H1 (cell line): ENCODE results near the gene PREX1. TPM values are rescaled to one million over a fixed set of nuclear protein-coding genes. Genes with fewer than 3 reads are reported as not detected.

Source experiments
- CTCF ChIA-PET: fragments of 300-600 bp; sonication (Branson Sonifier 250); formaldehyde crosslinking; loops from one replicate; lab custom pipeline; 2021; ENCODE audit not compliant: partially characterized antibody; lab: Charles Lee
- POLR2A ChIA-PET: fragments of 300-600 bp; sonication (Branson Sonifier 250); formaldehyde crosslinking; loops from one replicate; lab custom pipeline; 2021; ENCODE audit warnings: inconsistent platforms; ENCODE audit not compliant: partially characterized antibody; lab: Charles Lee
- DNase-seq, 2 experiments: peaks; one replicate each; pipeline versions ENCODE4 v3.0.0 to v3.0.0-alpha.2; 2010 to 2022; ENCODE audit warnings: low spot score in 2 of 2, low read depth in 1 of 2, mixed read lengths in 1 of 2
- FAIRE-seq: peaks from 2 replicates; lab custom pipeline; 2011; peaks lifted over from hg19 to GRCh38; lab: Jason Lieb, UNC
- H2AFZ ChIP-seq: 2 replicates; pipeline ENCODE4 v1.8.1; 2012; ENCODE audit warnings: low read length, inconsistent platforms
- H2AK5ac ChIP-seq: 2 replicates; pipeline ENCODE4 v1.6.1; 2013; ENCODE audit warnings: low read depth, low read length
- H2BK120ac ChIP-seq: replicated peaks from 2 replicates; pipeline ENCODE3; 2013; ENCODE audit warnings: low read depth, low read length, inconsistent platforms
- H2BK12ac ChIP-seq: 2 replicates; pipeline ENCODE4 v1.6.1; 2013; ENCODE audit warnings: low read depth, low read length
- H2BK15ac ChIP-seq: 2 replicates; pipeline ENCODE4 v1.6.1; 2013; ENCODE audit warnings: low read length
- H2BK20ac ChIP-seq: 2 replicates; pipeline ENCODE4 v1.6.1; 2013; ENCODE audit warnings: low read length
- H2BK5ac ChIP-seq: 2 replicates; pipeline ENCODE4 v1.6.1; 2013; ENCODE audit warnings: low read depth, low read length
- H3K14ac ChIP-seq: 2 replicates; pipeline ENCODE4 v1.6.1; 2013; ENCODE audit warnings: inconsistent platforms; ENCODE audit not compliant: insufficient read length
- H3K18ac ChIP-seq: 2 replicates; pipeline ENCODE4 v1.6.1; 2013; ENCODE audit warnings: low read length; ENCODE audit errors: extremely low read depth
- H3K23ac ChIP-seq: 2 replicates; pipeline ENCODE4 v1.6.1; 2013; ENCODE audit warnings: inconsistent platforms; ENCODE audit not compliant: insufficient read length
- H3K23me2 ChIP-seq: 2 replicates; pipeline ENCODE4 v1.6.1; 2013; ENCODE audit warnings: low read depth, low read length
- H3K27ac ChIP-seq: 2 replicates; pipeline ENCODE4 v1.6.1; 2011; ENCODE audit warnings: low read depth, low read length, inconsistent platforms
- H3K27me3 ChIP-seq, 4 experiments: replicated peaks in 1 of 4; 1 replicate in 1 of 4; 2 replicates in 3 of 4; pipeline versions ENCODE4 v1.6.1 to v1.8.1; 2011 to 2013; ENCODE audit warnings: low read length in 3 of 4, mild to moderate bottlenecking in 3 of 4, inconsistent platforms in 2 of 4, mixed read lengths in 2 of 4, moderate library complexity in 1 of 4; ENCODE audit not compliant: control insufficient read depth in 3 of 4, insufficient read depth in 3 of 4; ENCODE audit errors: extremely low read depth in 1 of 4
- H3K36me3 ChIP-seq, 4 experiments: 2 replicates each; pipeline versions ENCODE4 v1.6.1 to v1.8.1; 2011 to 2013; ENCODE audit warnings: mild to moderate bottlenecking in 4 of 4, low read length in 3 of 4, moderate library complexity in 2 of 4, control low read depth in 1 of 4, inconsistent platforms in 1 of 4; ENCODE audit not compliant: insufficient read depth in 4 of 4, control insufficient read depth in 2 of 4
- H3K4ac ChIP-seq: replicated peaks from 2 replicates; pipeline ENCODE3; 2013; ENCODE audit warnings: low read length, low read depth, mixed read lengths, inconsistent platforms; ENCODE audit not compliant: insufficient read length
- H3K4me1 ChIP-seq, 4 experiments: replicated peaks in 1 of 4; 1 replicate in 1 of 4; 2 replicates in 3 of 4; pipeline versions ENCODE4 v1.6.1 to v1.8.1; 2011 to 2013; ENCODE audit warnings: low read length in 3 of 4, inconsistent platforms in 2 of 4, mixed read lengths in 1 of 4; ENCODE audit not compliant: insufficient read depth in 4 of 4, control insufficient read depth in 3 of 4
- H3K4me2 ChIP-seq, 2 experiments: 2 replicates each; pipeline versions ENCODE4 v1.6.1 to v1.8.1; 2011 to 2013; ENCODE audit warnings: low read depth in 2 of 2, low read length in 2 of 2, control low read depth in 1 of 2, inconsistent platforms in 1 of 2, mild to moderate bottlenecking in 1 of 2; ENCODE audit not compliant: insufficient read depth in 1 of 2
- H3K4me3 ChIP-seq, 4 experiments: fragments of 200-600, 300-600 bp in 1 of 4; sonication (generic), shearing (Covaris generic), sonication (Bioruptor Twin) in 1 of 4; 2 replicates each; pipeline versions ENCODE4 v1.5.1 to v1.8.1; 2011 to 2016; ENCODE audit warnings: low read length in 4 of 4, low read depth in 3 of 4, control low read depth in 2 of 4, inconsistent platforms in 2 of 4, mild to moderate bottlenecking in 2 of 4, mixed read lengths in 1 of 4, moderate library complexity in 1 of 4; ENCODE audit not compliant: insufficient read depth in 2 of 4; ENCODE audit errors: extremely low read depth in 1 of 4
- H3K56ac ChIP-seq: replicated peaks from 2 replicates; pipeline ENCODE3; 2013; ENCODE audit warnings: low read depth, mild to moderate bottlenecking, mixed read lengths, low read length, inconsistent platforms; ENCODE audit not compliant: insufficient read length
- H3K79me1 ChIP-seq: 2 replicates; pipeline ENCODE4 v1.6.1; 2013; ENCODE audit warnings: low read depth, low read length, control low read depth
- H3K79me2 ChIP-seq, 2 experiments: 2 replicates each; pipeline versions ENCODE4 v1.6.1 to v1.8.1; 2012 to 2013; ENCODE audit warnings: low read length in 2 of 2, mild to moderate bottlenecking in 2 of 2, inconsistent platforms in 1 of 2; ENCODE audit not compliant: insufficient read depth in 2 of 2, control insufficient read depth in 1 of 2
- H3K9ac ChIP-seq, 4 experiments: replicated peaks in 1 of 4; 1 replicate in 1 of 4; 2 replicates in 3 of 4; pipeline versions ENCODE4 v1.6.1 to v1.8.1; 2011 to 2013; ENCODE audit warnings: low read depth in 3 of 4, low read length in 3 of 4, control low read depth in 2 of 4, mild to moderate bottlenecking in 2 of 4, moderate library complexity in 2 of 4, inconsistent platforms in 1 of 4; ENCODE audit errors: extremely low read depth in 1 of 4
- H3K9me3 ChIP-seq, 2 experiments: 2 replicates each; pipeline versions ENCODE4 v1.6.1 to v1.8.1; 2012 to 2013; ENCODE audit warnings: mild to moderate bottlenecking in 2 of 2, moderate library complexity in 2 of 2, control low read depth in 1 of 2, inconsistent platforms in 1 of 2, low read depth in 1 of 2, low read length in 1 of 2, mixed read lengths in 1 of 2; ENCODE audit not compliant: insufficient read depth in 2 of 2
- H4K20me1 ChIP-seq, 2 experiments: replicated peaks in 1 of 2; 2 replicates each; pipeline versions ENCODE3 to v1.8.1; 2011 to 2013; ENCODE audit warnings: inconsistent platforms in 2 of 2, low read length in 2 of 2, mild to moderate bottlenecking in 1 of 2; ENCODE audit not compliant: insufficient read depth in 2 of 2, control insufficient read depth in 1 of 2
- H4K5ac ChIP-seq: 2 replicates; pipeline ENCODE4 v1.6.1; 2013; ENCODE audit warnings: low read length, low read depth, mixed read lengths, inconsistent platforms; ENCODE audit not compliant: insufficient read length
- H4K8ac ChIP-seq: 2 replicates; pipeline ENCODE4 v1.8.0; 2013; ENCODE audit warnings: mild to moderate bottlenecking, moderate library complexity, low read length, inconsistent platforms; ENCODE audit not compliant: insufficient read depth; ENCODE audit errors: extremely low read depth
- H4K91ac ChIP-seq: replicated peaks from 2 replicates; pipeline ENCODE3; 2013; ENCODE audit warnings: low read length, mixed read lengths, inconsistent platforms; ENCODE audit not compliant: insufficient read length
- ASH2L ChIP-seq: fragments of 200-600, 300-600 bp; sonication (generic); IDR thresholded peaks from one replicate; pipeline ENCODE4 v1.7.1; 2017; ENCODE audit warnings: low read length
- ATF2 ChIP-seq: IDR thresholded peaks from 2 replicates; pipeline ENCODE4 v1.6.1; 2012; ENCODE audit warnings: low read length, inconsistent platforms
- BRCA1 ChIP-seq: IDR thresholded peaks from 2 replicates; pipeline ENCODE4 v1.6.1; 2012; ENCODE audit warnings: low read depth, low read length, improper control_type of control experiment
- CEBPB ChIP-seq: IDR thresholded peaks from 2 replicates; pipeline ENCODE4 v1.6.1; 2012; ENCODE audit warnings: low read depth, low read length
- CHD1 ChIP-seq: IDR thresholded peaks from 2 replicates; pipeline ENCODE4 v1.6.1; 2012; ENCODE audit warnings: low read depth, low read length, improper control_type of control experiment
- EZH2 ChIP-seq: fragments of 200-600 bp; sonication (generic); IDR thresholded peaks from 2 replicates; pipeline ENCODE4 v1.7.1; 2012; ENCODE audit warnings: low read depth, mild to moderate bottlenecking, moderate library complexity, low read length, inconsistent platforms; ENCODE audit not compliant: severe bottlenecking
- GABPA ChIP-seq: IDR thresholded peaks from 2 replicates; pipeline ENCODE4 v1.6.1; 2011; ENCODE audit warnings: mild to moderate bottlenecking, low read length, moderate library complexity, borderline replicate concordance; ENCODE audit not compliant: insufficient read depth
- POLR2A ChIP-seq, 2 experiments: IDR thresholded peaks; 1 replicate in 1 of 2; 2 replicates in 1 of 2; pipeline ENCODE4 v1.6.1; 2011; ENCODE audit warnings: low read depth in 2 of 2, low read length in 2 of 2, mild to moderate bottlenecking in 2 of 2; ENCODE audit errors: control extremely low read depth in 1 of 2
- POU5F1 ChIP-seq: IDR thresholded peaks from 2 replicates; pipeline ENCODE4 v1.6.1; 2011; ENCODE audit warnings: low read depth, mild to moderate bottlenecking, low read length, moderate library complexity
- RXRA ChIP-seq: IDR thresholded peaks from 2 replicates; pipeline ENCODE4 v1.6.1; 2011; ENCODE audit warnings: low read depth, mild to moderate bottlenecking, low read length, moderate library complexity; ENCODE audit not compliant: insufficient read depth
- SAP30 ChIP-seq: fragments of 300-600 bp; sonication (generic); IDR thresholded peaks from 2 replicates; pipeline ENCODE4 v1.7.1; 2012; ENCODE audit warnings: low read length, moderate library complexity, mild to moderate bottlenecking, inconsistent platforms; ENCODE audit not compliant: insufficient read depth, insufficient replicate concordance
- SP1 ChIP-seq: IDR thresholded peaks from 2 replicates; pipeline ENCODE4 v1.6.1; 2011; ENCODE audit warnings: low read depth, low read length
- SP4 ChIP-seq: IDR thresholded peaks from 2 replicates; pipeline ENCODE4 v1.6.1; 2012; ENCODE audit warnings: low read length, inconsistent platforms
- TAF7 ChIP-seq: optimal IDR thresholded peaks from 2 replicates; pipeline ENCODE3; 2011; ENCODE audit warnings: low read depth, mild to moderate bottlenecking, inconsistent platforms, low read length, moderate library complexity, borderline replicate concordance
- WGBS, 2 experiments: shearing (Covaris generic) in 1 of 2; methylation state at CpG; one replicate each; pipeline versions ENCODE4 v1.1.6 to v1.1.7; 2013 to 2015; ENCODE audit warnings: low lambda C conversion rate in 2 of 2, mixed read lengths in 2 of 2, inconsistent platforms in 1 of 2, low coverage in 1 of 2, missing lambda C conversion rate in 1 of 2; ENCODE audit not compliant: insufficient replicate concordance in 2 of 2, insufficient coverage in 1 of 2, insufficient read length in 1 of 2; ENCODE audit errors: extremely low coverage in 1 of 2, missing lambda C conversion rate in 1 of 2; 5-methylcytosine and 5-hydroxymethylcytosine counted together
- polyA plus RNA-seq, 7 experiments: library from polyadenylated mRNA; depleted of rRNA in 3 of 7; stranded (reverse) in 5 of 7; unstranded in 2 of 7; fragments of >200 nt in 5 of 7; fragments of 200-250 nt in 2 of 7; gene quantifications; 1 replicate in 5 of 7; 2 replicates in 1 of 7; 4 replicates in 1 of 7; pipeline versions ENCODE4 v1.2.1 to v1.2.3, GENCODE V29; 2011 to 2013; ENCODE audit warnings: missing spikeins in 2 of 7, mixed read lengths in 2 of 7
- total RNA-seq: library from RNA; stranded (reverse); fragmentation: NEBNext Ultra II Directional; extraction: Animal tissue kit (Norgen Biotek cat#: 25700); gene quantifications from 2 replicates; pipeline ENCODE4 v1.2.1, GENCODE V29; 2021

PREX1 gene
- total and polyA plus RNA-seq, 2 of the 8 experiments (the other 6 are each of a cell fraction or from before 2014, with no cell fraction given) = 10.7 to 12.8 TPM

- ChIA-PET CTCF (interaction anchor here (0.7 to 2.5 kb wide), 5 partner anchors 8 to 261 kb away, joined by 3 to 15 read pairs (median 4); no protein-coding TSS in a partner anchor), POLR2A (no interaction called here)
- Histone ChIP-seq H2AK5ac (no peak overlapping the region), H2BK120ac (no peak overlapping the region), H2BK12ac (no peak overlapping the region), H3K4me1 (peaks cover under 1 to 10% (median 3%) of the 10 kb centered on the region in 4 experiments; a peak in 4 of 7 replicates), H2AFZ (no peak overlapping the region), H2BK5ac (no peak overlapping the region), H3K18ac (no peak overlapping the region), H3K79me1 (no peaks in the 10 kb centered on the region), H2BK20ac (no peak overlapping the region), H4K91ac (no peak overlapping the region), H4K8ac (no peak overlapping the region), H3K9me3 (no peaks in the 10 kb centered on the region), H3K23me2 (no peaks in the 10 kb centered on the region; the same call in 1 of the 2 replicates), H3K79me2 (no peaks in the 10 kb centered on the region), H3K4ac (no peak overlapping the region), H4K5ac (no peak overlapping the region), H3K23ac (no peak overlapping the region), H3K27me3 (no peaks in the 10 kb centered on the region), H4K20me1 (no peaks in the 10 kb centered on the region), H3K36me3 (no peaks in the 10 kb centered on the region), H3K9ac (no peak overlapping the region), H3K27ac (no peak overlapping the region), H3K56ac (no peak overlapping the region), H2BK15ac (no peak overlapping the region), H3K14ac (no peak overlapping the region), H3K4me2 (no peak overlapping the region), H3K4me3 (no peak overlapping the region)
- 85% methylated on average over 7 of the region's 8 CpGs; no CpG with 5 or more reads in 1 of the 2 experiments for WGBS, 2 experiments
- DNase-seq (no peak), FAIRE-seq (no peak)
- no peak for TF ChIP-seq POLR2A (IDR thresholded peaks at IDR 0.05; ENCODE audit: control extremely low read depth in 1 of 2, low read depth in 2 of 2, low read length in 2 of 2)
- TF ChIP-seq GABPA = no peak
- TF ChIP-seq TAF7 = no peak
- no peak for TF ChIP-seq CHD1
- TF ChIP-seq SP1 = no peak
- TF ChIP-seq ASH2L = no peak
- TF ChIP-seq RXRA = no peak
- no peak for TF ChIP-seq CEBPB
- no peak for TF ChIP-seq SAP30
- TF ChIP-seq BRCA1 = no peak
- TF ChIP-seq POU5F1 = no peak
- no peak for TF ChIP-seq EZH2
- no peak for TF ChIP-seq SP4
- TF ChIP-seq ATF2 = no peak
These were observed 139.2 kb downstream of the PREX1 start for GRCh38 chr20:48688579-48688978.
